OCI-LY1 (cell line): ENCODE data around the gene UIMC1.

Source experiments
- H2AFZ ChIP-seq: fragments of 200-600 bp; sonication (generic), shearing (Covaris generic); 2 replicates; pipeline ENCODE4 v1.6.0; 2014; ENCODE audit warnings: antibody characterized with exemption, mild to moderate bottlenecking, low read length
- H3F3A ChIP-seq: fragments of 200-600 bp; sonication (generic), shearing (Covaris generic); 2 replicates; pipeline ENCODE4 v1.6.0; 2014; ENCODE audit warnings: mild to moderate bottlenecking, antibody characterized with exemption, low read length, moderate library complexity; ENCODE audit not compliant: insufficient read depth
- H3K27ac ChIP-seq: fragments of 200-600 bp; sonication (generic); 2 replicates; pipeline ENCODE4 v1.5.1; 2014; ENCODE audit warnings: low read length, mixed run types, mild to moderate bottlenecking, low read depth; ENCODE audit not compliant: poor library complexity, severe bottlenecking
- H3K27me3 ChIP-seq: fragments of 200-600 bp; sonication (generic); 2 replicates; pipeline ENCODE4 v1.6.0; 2014; ENCODE audit warnings: antibody characterized with exemption, mild to moderate bottlenecking, low read length, moderate library complexity; ENCODE audit not compliant: insufficient read depth
- H3K36me3 ChIP-seq: fragments of 200-600 bp; sonication (generic); 2 replicates; pipeline ENCODE4 v1.6.1; 2014; ENCODE audit warnings: mild to moderate bottlenecking, antibody characterized with exemption, low read length, moderate library complexity, mixed read lengths; ENCODE audit not compliant: insufficient read depth
- H3K4me1 ChIP-seq: fragments of 200-600 bp; sonication (generic); 2 replicates; pipeline ENCODE4 v1.5.1; 2014; ENCODE audit warnings: mild to moderate bottlenecking, low read length, moderate library complexity; ENCODE audit not compliant: insufficient read depth, severe bottlenecking
- H3K4me2 ChIP-seq: fragments of 200-600 bp; sonication (generic), shearing (Covaris generic); 2 replicates; pipeline ENCODE4 v1.6.1; 2014; ENCODE audit warnings: low read length
- H3K4me3 ChIP-seq: fragments of 200-600 bp; sonication (generic); 2 replicates; pipeline ENCODE4 v1.5.1; 2014; ENCODE audit warnings: low read length, low read depth, mild to moderate bottlenecking, mixed read lengths; ENCODE audit not compliant: poor library complexity, severe bottlenecking
- H3K79me2 ChIP-seq: fragments of 200-600 bp; shearing (Covaris generic); 2 replicates; pipeline ENCODE4 v1.6.1; 2016; ENCODE audit warnings: mixed run types, low read length, mixed read lengths; ENCODE audit not compliant: insufficient read depth
- H3K9ac ChIP-seq: fragments of 200-600 bp; sonication (generic), shearing (Covaris generic); 2 replicates; pipeline ENCODE4 v1.6.1; 2014; ENCODE audit warnings: mild to moderate bottlenecking, low read length, mixed read lengths
- H3K9me2 ChIP-seq: fragments of 200-600 bp; sonication (generic), shearing (Covaris generic); 2 replicates; pipeline ENCODE4 v1.6.1; 2014; ENCODE audit warnings: low read depth, mild to moderate bottlenecking, low read length, mixed read lengths
- H3K9me3 ChIP-seq: fragments of 200-600 bp; shearing (Covaris generic); 2 replicates; pipeline ENCODE4 v1.6.1; 2014; ENCODE audit warnings: low read length, mixed read lengths
- H4K20me1 ChIP-seq: fragments of 200-600 bp; sonication (generic), shearing (Covaris generic); 2 replicates; pipeline ENCODE4 v1.6.0; 2016; ENCODE audit warnings: mild to moderate bottlenecking, low read length; ENCODE audit not compliant: insufficient read depth
- EZH2 ChIP-seq: fragments of 200-600 bp; sonication (generic), shearing (Covaris generic); IDR thresholded peaks from 2 replicates; pipeline ENCODE4 v1.8.0; 2017; ENCODE audit warnings: borderline replicate concordance, mixed run types, mild to moderate bottlenecking, antibody characterized with exemption, low read length, moderate library complexity, mixed read lengths
- TF ChIP-seq, protein P1 (sequence below): fragments of 200-600 bp; sonication (generic), shearing (Covaris generic); IDR thresholded peaks from 2 replicates; pipeline ENCODE4 v1.5.1; 2017; ENCODE audit warnings: mild to moderate bottlenecking, antibody characterized with exemption, low read length, moderate library complexity, mixed read lengths

UIMC1 gene

DNA sequence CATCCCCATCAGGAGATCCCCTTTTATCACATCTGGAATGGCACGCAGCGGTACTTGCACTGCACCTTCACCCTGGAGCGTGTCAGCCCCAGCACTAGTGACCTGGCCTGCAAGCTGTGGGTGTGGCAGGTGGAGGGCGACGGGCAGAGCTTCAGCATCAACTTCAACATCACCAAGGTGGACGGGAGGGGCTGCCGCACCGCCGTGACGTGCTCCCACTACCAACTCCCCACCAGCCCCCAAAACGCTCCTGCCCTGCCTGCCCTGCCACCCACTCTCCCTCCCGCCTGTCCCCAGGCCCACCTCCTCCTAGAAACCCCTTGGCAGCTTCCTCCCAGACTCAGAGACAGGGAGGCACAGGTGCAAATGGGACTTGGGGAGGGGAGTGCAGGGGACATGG, 128.1 kb downstream of the UIMC1 start:
- no peaks in the 10 kb centered on the region for H3K9me3 ChIP-seq
- no peak overlapping the region for H3K27ac ChIP-seq
- H3K4me2 ChIP-seq = no peak overlapping the region
- TF ChIP-seq, protein P1, sequence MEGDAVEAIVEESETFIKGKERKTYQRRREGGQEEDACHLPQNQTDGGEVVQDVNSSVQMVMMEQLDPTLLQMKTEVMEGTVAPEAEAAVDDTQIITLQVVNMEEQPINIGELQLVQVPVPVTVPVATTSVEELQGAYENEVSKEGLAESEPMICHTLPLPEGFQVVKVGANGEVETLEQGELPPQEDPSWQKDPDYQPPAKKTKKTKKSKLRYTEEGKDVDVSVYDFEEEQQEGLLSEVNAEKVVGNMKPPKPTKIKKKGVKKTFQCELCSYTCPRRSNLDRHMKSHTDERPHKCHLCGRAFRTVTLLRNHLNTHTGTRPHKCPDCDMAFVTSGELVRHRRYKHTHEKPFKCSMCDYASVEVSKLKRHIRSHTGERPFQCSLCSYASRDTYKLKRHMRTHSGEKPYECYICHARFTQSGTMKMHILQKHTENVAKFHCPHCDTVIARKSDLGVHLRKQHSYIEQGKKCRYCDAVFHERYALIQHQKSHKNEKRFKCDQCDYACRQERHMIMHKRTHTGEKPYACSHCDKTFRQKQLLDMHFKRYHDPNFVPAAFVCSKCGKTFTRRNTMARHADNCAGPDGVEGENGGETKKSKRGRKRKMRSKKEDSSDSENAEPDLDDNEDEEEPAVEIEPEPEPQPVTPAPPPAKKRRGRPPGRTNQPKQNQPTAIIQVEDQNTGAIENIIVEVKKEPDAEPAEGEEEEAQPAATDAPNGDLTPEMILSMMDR = no peak
- TF ChIP-seq EZH2 = no peak
- H3F3A ChIP-seq = no peaks in the 10 kb centered on the region
- no peaks in the 10 kb centered on the region for H3K36me3 ChIP-seq
- H2AFZ ChIP-seq = no peak overlapping the region
- H4K20me1 ChIP-seq = no peaks in the 10 kb centered on the region
- no peaks in the 10 kb centered on the region for H3K4me1 ChIP-seq
- H3K4me3 ChIP-seq = no peak overlapping the region
- H3K9me2 ChIP-seq = no peaks in the 10 kb centered on the region
- H3K27me3 ChIP-seq = no peaks in the 10 kb centered on the region
- H3K79me2 ChIP-seq = no peaks in the 10 kb centered on the region
- no peak overlapping the region for H3K9ac ChIP-seq

DNA sequence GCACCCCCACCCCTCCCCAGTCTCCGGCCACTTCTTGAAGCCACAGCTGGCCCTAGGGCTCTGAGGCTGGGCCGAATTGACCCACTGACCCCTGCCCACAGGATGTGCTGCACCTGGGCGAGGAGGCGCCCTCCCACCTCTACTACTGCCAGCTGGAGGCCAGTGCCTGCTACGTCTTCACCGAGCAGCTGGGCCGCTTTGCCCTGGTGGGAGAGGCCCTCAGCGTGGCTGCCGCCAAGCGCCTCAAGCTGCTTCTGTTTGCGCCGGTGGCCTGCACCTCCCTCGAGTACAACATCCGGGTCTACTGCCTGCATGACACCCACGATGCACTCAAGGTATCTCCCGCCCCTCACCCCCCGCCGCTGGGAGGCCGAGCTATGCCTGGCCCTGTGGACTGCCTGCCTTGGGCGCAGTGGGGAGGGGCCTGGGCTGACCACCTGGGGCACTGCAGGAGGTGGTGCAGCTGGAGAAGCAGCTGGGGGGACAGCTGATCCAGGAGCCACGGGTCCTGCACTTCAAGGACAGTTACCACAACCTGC, 128.7 kb downstream of the UIMC1 start:
- H3K9ac ChIP-seq = no peak overlapping the region
- no peaks in the 10 kb centered on the region for H3F3A ChIP-seq
- H3K4me1 ChIP-seq = no peaks in the 10 kb centered on the region
- H3K4me3 ChIP-seq = no peak overlapping the region
- H3K4me2 ChIP-seq = no peak overlapping the region
- no peaks in the 10 kb centered on the region for H3K27me3 ChIP-seq
- no peaks in the 10 kb centered on the region for H3K9me3 ChIP-seq
- no peak overlapping the region for H3K27ac ChIP-seq
- H3K36me3 ChIP-seq = no peaks in the 10 kb centered on the region
- H3K9me2 ChIP-seq = no peaks in the 10 kb centered on the region
- no peaks in the 10 kb centered on the region for H4K20me1 ChIP-seq
- no peaks in the 10 kb centered on the region for H3K79me2 ChIP-seq
- TF ChIP-seq, protein P1 = no peak
- TF ChIP-seq EZH2 = no peak
- H2AFZ ChIP-seq = no peak overlapping the region

DNA sequence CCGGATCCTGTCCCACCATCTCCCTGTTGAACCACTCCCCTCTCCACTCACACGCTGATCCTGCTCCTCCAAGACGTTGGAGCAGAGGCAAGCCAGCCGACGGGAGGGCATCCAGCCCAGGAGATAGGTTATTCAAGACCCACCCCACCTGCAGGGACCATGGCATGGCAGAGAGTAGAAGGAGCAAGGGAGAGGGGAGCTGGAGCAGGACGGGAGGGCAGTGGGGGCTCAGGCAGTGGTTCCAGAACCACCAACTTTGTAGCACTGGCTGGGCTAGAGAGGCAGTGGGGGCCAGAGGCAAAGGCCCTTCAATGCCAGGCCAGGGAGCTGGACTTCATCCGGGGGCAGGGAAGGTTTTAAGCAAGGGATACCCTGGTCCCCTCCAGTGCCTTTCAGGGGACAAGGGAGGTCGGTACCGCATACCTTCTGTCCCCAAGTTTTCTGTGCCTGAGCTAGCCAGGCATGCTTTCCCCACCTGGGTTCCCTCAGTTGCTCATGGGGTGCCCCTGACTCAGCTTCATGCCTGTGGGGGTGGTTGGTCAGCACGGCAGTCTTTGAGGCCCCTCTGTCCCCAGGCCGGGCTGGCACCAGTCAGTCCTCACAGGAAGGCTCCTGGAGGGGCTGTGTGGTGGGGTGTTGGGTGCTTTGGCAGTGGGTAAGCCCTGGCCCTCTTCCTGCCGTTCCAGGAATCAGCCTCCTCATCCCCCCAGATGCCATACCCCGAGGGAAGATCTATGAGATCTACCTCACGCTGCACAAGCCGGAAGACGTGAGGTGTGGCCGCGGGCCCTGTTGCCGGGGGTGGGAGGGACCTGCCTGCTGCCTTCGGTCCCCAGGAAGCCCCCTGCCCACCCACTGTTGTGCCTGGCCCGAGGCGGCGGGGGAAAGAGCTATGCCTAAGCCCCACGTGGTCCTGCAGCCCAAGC, 129.8 kb downstream of the UIMC1 start:
- Histone ChIP-seq H4K20me1 (no peaks in the 10 kb centered on the region), H3K27me3 (no peaks in the 10 kb centered on the region)
- TF ChIP-seq, protein P1 = no peak
- no peak for TF ChIP-seq EZH2

More for the DNA sequence above, 129.8 kb downstream of the UIMC1 start:
- Histone ChIP-seq H3K79me2 (no peaks in the 10 kb centered on the region), H3K9me3 (no peaks in the 10 kb centered on the region), H3K27ac (no peak overlapping the region), H3K4me3 (no peak overlapping the region), H3K9ac (no peak overlapping the region), H3K9me2 (no peaks in the 10 kb centered on the region), H2AFZ (no peak overlapping the region), H3F3A (no peaks in the 10 kb centered on the region), H3K4me2 (no peak overlapping the region), H3K4me1 (no peaks in the 10 kb centered on the region), H3K36me3 (no peaks in the 10 kb centered on the region)
